GM10847 (cell line): Measurements from ENCODE around the gene APOBEC3H.
A peak's percentile ranks its signal among the peaks of the same experiment; 100 is the strongest.

Source experiments
- POLR2A ChIP-seq: IDR thresholded peaks from 2 replicates; pipeline ENCODE4 v1.6.1; 2011; ENCODE audit not compliant: insufficient read length; ENCODE audit errors: extremely low read depth

APOBEC3H gene

DNA sequence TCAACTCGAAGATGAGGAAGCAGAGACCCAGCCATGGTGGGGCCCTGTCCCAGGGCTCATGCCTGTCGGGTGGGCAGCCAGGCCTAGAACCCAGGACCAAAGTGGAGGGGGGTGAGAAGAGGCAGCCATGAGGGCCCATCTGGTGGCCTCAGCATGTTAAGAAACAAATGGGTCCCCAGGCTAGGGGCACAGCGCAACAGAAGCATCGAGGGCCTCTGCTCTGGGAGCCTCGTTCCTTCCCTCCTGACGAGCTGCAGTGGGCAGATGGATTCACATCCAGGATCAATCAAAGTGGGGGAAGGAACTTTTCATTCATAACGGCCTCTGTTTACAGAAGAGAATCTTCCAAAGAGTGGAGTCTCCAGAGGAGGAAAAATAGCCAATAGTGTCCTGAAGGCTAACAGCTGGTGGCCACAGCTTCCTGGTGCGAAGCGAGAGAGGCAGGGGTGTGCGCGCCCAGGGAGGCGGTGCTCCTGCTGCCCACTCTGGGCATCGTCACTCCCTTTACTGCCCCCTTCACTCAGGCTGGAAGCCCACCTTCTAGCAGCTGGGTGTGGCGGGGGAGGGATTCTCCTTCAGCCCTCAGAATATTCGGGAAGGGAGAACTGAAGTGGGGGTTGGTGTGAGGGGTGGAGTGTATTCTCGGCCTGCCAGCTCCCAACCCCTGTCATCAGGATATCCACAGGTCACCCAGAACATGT, 51.1 kb downstream of the APOBEC3H start:
- TF ChIP-seq POLR2A, result no peak

DNA sequence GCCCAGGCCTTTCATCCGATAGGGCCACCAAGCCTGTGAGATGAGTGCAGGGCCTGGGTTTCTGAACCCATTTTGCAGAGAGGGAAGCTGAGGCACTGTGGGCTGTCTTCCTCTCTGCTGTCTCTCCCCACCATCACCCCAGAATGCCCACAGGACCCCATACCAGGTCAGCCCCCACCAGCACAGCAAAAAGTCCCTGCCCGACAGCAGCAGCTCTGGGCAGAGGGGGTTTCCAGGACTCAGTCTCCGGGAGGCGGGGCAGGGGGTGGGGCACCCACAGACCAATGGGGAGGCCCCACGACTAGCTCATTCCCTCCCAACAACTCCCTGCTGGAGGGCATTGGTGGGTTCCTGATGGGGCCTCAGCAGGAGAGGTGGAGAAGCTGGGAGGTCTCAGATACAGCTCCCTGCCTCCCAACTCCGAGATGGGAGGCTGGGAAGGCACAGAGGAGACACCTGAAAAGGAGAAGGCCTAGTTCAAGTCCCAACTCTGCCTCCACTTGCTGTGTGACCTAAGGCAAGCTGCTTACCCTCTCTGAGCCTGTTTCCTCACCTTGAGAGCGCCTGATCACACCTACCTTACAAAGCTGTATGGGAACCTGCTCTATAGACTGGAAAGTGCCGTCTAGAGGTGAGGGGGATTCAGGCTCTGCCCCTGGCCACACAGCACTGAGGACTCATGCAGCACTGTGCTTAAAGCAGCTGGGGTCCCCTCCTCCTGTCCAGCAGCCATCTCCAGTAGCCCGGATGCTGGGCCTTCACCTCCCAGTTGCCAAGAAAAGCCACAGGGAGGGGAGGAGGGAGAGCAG, 51.9 kb downstream of the APOBEC3H start:
- no peak for TF ChIP-seq POLR2A

DNA sequence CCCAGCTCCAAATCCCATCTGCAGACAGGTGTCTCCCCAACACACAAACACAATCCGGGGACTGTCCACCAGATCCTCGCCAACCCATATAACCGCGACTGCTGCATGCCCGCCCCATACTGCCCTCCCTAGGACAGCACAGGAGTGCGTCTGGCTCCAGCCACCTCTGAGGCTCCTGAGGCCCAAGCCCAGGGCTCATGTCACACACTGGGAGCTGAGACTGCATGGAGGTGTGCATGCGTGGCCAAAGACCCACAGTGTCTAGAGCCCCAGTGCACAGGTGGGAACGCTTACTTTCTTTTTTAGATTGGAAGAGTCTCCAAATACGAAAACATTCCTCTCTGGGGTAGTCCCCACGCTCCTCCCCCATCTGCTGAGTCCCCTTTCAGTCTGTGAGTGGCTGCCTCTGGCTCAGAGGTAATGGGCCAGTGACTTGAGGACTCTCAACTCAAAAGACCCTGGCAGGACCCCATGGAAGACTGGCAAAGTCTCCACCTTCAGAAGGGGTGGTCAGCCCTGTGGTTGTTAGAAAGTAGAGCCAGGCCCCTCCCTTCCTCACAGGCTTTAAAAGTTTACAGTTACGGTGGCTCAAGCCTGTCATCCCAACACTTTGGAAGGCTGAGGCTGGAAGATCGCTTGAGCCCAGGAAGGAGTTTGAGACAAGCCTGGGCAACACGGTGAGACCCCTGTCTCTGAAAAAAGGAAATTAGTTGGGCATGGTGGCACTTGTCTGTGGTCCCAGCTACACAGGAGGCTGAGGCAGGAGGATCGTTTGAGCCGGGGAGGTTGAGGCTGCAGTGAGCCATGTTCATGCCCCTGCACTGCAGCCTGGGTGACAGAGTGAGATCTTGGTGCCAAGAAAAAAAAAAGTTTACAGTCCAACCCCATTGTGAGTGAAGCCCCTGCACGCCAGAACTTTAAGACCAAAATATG, 53.1 kb downstream of the APOBEC3H start:
- no peak for TF ChIP-seq POLR2A

DNA sequence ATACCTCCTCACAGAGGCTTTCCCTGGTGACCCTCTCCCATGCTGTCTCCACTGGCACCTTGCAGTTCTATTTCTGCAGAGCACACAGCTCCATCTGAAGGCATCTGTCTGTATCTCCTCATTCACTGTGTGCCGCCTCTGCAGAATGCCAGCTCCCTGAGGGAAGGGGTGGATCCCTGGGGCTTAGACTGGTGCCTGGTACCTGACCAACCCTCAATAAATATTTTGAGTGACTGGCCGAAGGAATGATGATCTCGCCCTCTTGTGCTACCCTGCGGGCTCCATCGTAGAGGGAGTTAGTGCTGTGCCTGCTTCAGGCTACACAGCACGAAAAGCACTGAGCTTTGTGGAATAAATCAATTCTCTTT, 53.8 kb downstream of the APOBEC3H start:
- no peak for TF ChIP-seq POLR2A

DNA sequence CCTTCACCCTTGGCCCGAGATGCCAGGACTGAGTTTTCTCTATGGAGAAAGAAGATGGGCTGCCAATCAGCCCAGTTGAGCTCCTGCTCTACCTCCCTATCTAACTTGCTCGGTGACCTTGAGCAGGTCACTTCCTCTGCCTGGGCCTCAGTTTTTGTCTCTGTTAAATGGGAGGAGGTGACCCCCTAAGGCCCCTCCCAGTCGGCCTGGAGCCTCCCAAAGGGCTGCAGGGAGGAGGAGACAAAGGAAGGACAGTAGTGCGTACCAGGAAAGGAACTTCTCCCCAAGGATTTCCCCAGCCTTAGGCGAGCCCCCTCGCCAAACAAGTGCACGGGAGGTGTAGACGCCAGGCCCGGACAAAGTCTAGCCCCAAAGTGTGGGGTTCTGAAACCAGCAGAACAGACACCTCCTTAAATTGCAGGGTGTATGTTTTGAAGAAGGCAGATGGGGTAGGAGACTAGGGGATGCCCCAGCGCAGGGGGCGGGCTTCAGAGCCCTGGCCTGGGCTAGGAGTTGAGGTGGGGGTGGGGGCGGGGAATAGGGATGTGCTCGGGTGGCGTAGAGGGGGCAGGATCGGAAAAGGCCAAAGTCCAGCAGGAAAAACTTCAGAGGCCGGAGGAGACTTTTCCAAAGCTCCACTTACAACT, 54.4 kb downstream of the APOBEC3H start:
- TF ChIP-seq POLR2A, result no peak

DNA sequence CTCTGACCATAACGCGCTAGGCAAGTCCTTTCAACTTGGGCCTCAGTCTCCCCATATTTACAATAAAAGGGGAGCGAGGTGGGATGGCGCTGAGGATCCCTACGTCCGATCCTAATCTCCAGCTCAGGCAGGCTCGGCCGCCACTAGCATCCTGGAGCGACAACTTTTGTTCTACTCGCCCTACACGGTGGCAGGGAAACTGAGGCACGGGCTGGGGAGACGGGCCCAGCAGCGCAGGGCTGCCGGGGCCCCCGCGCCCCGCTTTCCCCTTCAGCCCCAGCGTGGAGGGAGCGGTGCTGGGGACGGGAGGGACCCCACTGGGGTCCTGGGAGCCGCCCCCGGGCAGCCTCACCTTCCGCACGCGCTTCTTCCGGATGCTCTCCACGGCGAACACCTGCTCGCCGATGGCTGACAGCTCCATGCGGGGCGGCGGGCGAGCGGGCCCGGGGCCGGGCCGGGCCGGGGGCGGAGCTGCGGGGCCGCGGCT, 55.0 kb downstream of the APOBEC3H start:
- no peak for TF ChIP-seq POLR2A

DNA sequence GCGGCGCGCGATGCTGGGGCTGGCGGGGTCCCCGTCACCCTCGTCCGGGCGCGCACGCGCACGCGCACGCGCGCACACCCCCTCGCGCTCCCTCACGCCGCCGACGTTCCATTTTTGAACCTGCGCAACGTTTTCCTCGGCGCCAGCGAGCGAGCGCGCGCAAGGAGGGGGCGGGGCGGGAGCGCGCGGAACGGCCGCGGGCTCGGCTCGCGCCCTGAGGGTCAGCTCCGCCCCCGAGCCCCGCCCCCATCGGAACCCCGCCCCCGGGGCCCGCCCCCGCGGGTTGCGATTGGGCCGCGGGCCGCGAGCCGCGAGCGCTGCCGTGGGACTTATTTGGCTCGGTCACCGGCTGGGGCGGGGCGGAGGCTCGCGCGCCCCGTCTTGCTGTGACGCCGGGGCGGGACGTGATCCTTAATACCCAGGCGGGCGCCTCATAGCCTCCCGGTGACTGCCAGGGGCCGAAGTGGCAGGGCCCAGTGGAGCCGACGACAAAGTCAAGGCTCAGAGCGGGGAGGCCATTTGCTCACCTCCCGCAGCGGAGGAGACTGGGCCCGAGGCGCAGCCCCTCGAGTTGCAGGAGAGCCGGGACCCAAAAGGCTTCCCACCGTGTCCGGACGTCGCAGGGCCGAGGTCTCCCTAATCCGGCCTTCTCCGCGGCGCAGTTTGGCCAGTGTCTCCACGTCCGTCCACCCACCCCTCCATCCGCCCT, 55.6 kb downstream of the APOBEC3H start, which contains the start of gene CBX7:
TSS of gene CBX7 (minus strand) at position 170 of the 709 bp plus-strand sequence. CDS start 236 bp downstream, outside the sequence.
- TF ChIP-seq POLR2A, result peak; percentile 14

DNA sequence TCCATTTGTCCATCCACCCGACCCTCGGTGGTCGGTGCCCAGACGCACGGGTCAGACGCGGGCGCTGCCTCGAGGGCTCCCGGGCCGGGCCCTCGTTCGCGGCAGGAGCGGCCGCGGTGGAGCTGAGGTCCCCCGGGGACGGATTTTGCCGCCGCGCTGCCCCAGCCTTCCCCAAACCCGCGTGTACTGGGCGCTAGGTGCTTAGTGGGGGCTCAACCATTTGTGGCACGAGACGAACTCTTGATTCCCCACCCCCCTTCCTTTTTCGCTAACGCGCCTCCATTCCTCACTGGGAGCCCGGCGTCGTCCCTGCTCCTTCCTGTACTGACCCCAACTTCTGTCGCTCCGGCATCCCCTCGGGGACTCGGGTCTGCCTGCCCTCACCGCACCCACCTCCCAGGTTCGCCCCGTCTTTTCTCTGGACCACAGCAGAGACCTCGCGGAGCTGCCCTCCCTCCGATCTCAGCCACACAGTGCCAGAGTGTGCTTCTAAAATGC, 56.2 kb downstream of the APOBEC3H start:
- no peak for TF ChIP-seq POLR2A
